Fibroblast of gingiva (primary cell): Measurements from ENCODE around the gene FOSL2.
"Not testable (repeated sequence)": the region's sequence is repeated elsewhere in the genome, so short reads cannot be mapped to it uniquely, and the experiment has no call there.

Experiments
- DNase-seq: peaks from one replicate; pipeline ENCODE4 v3.0.0-alpha.2; 2011; ENCODE audit warnings: low read depth

The FOSL2 gene

DNA sequence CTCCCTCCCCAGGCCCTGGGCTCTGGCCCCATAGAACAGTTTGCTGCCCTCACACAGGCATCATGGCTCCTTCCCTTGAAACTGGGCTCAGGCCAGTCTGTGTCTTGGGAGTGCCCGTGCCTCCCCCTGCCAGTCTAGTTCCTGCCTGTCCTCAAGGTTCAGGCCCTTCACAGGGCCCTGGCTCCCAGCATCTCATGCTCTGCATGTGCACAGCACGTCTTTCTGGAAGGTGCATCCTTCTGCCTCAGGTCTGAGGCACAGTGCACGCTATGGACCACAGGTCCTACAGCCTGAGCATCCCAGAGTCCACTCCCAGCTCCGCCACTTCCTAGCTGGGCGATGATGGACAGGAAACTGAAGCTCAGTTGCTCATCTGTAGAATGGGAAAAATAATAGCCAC, 35.6 kb upstream of the FOSL2 start:
- DNase-seq: no peak

DNA sequence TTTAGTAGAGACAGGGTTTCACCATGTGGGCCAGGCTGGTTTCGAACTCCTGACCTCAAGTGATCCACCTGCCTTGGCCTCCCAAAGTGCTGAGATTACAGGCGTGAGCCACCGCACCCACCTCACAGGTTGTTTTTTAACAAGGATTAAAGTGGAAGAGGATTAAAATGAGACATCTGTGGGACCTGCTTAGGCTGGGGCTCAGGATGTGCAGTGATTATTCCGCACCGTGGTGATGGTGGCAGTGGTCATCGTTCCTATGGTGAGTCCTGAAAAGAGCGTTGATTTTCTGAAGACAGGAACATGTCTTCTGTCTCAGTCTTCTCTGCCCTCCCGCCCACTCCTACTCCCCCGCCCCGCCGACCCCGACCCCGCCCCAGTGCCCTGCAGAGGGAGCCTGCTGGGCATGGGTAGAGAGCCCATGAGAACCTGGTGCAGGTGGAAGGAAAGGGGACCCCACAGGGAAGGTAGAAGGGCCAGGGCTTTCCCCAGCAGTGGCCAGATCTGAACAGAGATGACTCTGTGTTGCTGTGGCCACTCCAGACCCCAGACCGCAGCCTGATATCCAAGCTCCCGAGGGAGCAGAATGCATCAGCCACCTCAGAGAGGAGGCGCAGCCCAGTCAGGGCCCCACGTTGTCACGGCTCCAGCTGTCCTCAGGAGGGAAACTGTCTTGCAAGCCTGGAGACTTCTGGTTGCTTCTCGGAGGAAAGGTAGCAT, 34.5 kb upstream of the FOSL2 start:
- no peak for DNase-seq

DNA sequence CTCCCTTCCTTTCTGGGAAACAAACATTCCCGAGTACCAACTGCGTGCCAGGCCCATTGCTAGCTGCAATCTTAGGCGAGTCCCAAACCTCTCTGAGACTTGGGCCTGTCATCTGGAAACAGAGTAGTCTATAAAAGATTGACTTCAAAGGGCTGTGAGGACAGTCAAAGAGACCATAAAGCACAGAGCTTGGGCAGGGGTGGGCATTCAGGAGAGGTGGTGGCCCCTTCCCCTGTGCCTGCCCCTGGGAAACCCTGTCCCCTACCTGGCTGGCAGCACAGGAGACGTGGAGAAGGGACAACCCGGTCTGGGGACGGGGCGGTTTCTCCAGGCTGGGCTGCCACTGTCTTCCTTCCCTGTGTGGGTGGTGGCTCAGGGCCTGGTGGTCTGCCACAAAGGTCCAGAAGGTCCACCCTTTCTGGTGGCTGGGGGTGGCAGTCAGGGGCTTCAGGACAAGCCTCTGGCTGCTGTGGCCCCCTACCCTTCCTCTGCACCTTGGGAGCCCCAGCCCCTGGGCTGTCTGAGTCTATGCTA, 33.9 kb upstream of the FOSL2 start:
- no peak for DNase-seq

DNA sequence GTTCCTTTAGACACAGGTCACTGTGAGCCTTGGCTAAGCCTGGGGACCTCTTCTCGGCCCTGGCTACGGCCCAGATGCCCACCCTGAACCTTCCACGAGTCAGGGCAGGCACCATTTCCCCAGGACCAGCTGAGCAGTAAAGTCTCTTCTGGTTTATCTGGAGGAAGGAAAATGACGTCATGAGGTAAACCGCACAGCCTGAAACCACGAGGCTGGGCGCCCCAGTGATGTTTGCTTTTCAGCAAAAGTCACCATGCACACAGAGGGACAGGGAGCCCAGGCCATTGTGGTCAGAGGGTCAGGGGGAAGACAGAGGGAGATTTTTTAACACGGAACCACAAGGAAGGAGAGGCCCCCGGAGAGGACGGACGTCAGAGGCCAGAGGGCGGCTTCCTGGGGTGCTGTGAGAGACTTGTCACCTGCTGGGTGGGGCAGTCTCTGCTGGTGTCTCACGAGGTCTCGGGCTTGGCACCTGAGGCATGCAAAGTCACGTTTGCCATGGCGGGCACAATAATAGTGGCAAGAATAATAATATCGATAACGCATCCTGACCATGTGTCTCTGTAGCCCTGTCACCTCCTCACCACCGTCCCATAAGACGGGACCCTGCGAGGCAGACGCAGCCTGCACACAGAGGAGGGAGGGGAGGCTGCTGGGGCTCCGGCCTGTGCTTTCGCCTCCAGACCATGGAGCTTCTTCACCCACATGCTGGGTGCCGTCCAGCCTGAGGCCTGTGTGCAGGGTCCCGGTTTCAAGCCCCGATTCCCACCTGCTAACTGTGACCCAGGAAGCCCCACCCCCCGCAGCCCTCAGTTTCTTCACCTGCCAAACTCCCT, 33.2 kb upstream of the FOSL2 start:
- no peak for DNase-seq

DNA sequence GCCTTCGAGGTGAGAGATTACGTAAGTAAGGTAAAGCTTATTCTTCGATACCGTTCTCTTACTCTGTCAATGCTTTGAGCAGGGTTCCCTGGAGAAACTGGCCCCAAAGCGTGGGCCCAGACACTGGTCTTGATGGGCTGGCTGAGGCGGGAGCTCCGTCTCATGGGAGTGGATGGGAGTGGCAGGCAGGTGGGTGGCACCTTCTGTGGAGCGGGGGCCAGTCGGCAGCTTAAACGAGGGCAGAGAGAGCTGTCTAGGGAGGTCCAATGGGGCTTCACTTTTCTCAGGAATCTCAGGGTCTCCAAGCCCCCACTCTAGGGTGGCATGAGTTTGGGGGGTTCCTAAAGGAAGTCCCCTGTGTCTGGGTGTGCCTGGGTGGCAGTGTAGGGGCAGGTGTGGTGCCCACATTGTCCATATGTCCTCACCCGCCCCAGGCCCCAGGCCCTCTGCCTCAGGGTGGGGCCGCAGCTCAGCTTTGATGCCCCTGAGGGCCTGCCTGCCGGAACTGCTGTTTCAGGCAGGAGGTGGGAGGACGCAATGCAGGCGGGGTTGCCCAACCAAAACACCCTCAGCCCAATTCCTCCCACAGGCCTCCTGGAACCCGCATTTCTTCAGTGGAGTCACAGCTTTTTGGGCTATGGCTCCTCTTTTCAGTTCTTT, 32.5 kb upstream of the FOSL2 start:
- DNase-seq: no peak

DNA sequence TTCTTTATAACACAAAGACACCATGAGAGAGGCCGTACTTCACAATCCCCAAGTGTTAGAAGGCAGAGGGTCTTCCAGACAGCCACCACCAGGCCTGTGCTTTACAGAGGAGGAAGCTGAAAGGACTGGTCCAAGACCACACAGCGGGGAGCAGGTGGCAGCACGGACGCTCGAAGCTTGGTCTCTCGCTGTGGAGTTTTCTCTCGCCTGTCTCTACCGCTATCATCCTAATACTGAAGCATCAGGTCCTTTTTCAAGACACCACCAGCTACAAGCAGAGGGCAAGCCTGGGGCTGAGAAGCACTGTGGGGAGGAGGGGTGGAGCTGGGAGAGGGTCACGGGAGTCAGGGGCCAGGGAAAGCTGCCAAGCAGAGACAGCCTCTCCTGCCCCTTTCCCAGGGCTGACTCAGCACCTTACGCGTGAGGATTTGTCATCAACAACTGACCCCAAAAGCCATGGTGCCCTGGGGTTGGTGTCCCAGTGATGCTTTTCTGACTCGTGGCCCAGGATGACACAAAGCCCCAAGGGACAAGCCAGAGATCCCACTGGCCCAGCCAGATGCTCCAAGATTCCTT, 31.9 kb upstream of the FOSL2 start:
- DNase-seq: peak; percentile 53

DNA sequence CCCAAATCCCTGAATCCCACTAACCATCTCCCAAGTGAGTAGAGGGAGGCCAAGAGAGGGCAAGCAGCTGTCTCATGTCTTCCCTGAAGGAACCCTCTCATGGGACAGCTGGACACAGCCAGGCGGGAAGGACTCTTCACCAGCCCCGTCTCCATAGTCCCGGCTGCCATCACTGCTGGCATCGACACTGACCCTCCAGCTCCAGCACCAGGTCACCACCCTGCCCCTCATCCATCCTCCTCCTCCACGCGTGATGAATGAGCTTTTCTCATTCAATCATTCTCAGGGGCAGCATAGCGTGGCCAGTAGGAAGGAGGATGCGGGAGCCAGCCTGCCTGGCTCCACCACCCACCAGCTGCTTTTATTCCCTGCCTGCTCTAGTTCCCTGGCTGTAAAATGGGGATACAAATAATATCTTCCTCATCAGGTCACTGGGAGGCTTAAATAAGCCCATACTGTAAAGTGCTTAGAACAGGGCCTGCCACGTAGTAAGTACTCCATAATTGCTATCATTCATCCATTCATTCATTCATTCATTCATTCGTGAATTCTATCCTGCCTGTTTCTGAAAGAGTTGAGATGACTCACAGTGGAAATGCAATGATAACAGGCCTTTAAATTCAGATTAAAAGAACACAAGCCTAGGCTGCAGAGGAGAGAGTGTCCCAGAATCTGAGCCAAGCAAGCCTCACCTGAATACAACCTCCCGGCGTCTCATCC, 30.5 kb upstream of the FOSL2 start:
- no peak for DNase-seq

DNA sequence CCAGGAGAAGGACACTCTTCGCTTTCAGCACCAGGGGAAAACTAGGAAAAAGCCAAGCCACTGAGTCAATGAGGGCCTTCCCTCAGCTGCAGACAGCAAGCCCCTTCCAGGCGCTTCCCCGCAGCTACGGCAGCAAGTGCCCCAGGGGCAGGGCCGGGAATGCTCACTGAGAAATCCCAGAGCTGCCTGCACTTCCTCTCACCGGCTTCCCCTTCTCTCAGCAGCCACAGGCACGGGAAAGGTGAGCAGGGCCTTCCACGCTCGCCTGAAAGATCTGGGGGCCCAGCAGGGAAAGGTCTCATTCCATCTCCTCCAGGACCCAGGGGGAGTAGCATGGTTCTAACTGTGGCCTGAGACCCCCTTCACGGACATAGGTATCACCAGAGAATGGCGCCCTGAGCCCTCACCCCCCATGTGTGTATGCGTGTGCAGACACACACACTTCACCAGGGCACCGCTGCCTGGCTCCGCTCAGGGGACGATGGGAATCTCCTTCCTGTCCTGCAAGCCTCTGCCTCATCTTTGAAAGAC, 29.6 kb upstream of the FOSL2 start:
- DNase-seq: no peak

DNA sequence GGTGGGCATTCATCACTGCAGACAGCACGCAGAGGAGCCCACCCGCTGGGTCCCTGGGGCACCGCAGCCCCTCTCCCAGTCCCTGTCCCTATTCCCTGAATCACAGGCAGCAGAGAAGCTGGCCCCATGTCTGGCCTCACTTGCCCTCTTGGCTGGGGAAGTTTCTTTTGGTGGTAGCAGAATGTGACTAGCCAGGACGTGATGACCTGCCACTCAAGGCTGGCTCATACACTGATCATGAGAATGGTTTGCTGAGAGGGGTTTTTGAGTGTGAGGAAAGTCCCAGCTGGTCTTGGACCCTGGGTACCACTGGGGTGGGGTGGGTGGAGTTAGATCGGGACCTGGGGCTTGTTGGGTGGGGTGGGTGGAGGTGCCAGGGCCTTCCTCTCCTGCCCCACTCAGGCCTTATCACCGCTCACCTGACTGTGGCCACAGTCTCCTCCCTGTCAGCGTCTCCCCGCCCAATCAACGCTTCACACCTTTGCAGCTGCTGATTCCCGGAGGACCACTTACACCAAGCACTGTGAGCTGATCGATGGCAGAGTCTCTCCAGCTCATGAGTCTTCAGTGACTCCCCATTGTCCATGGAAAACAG, 28.9 kb upstream of the FOSL2 start:
- no peak for DNase-seq

DNA sequence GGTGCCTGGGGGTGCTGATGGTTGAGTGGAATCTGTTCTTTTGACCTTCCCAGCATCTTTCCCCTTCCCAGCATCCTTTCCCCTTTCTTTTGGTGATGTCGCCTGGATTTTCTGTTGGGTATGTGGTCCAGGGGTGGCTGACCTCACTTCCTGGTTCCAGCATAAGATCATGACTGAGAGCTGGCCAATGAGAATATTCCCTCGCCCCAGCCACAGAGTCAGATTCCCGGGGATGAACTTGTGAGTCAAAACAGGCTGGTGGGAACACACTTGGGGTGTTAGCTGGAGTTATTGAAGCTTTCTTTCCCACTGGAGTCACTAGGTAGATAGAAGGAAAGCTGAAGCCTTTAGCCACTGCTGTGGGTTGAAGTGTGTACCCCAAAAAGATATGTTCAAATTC, 28.0 kb upstream of the FOSL2 start:
- no peak for DNase-seq

DNA sequence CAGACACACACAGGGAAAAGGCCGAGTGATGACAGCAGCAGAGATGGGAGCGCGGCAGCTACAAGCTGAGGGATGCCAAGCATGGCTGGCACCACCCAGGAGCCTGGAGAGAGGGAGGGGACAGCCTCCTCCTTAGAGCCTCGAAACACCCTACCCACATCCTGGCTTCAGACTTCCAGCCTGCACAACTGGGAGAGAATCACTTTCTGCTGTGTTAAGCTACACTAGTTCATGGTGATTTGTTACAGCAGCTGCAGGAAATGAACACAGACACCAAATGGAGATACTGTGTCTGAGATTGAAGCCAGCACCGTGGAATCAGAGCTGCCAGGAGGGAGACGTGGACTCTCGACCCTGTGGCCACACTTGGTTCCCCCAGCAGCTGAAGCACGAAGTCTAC, 27.5 kb upstream of the FOSL2 start:
- no peak for DNase-seq

DNA sequence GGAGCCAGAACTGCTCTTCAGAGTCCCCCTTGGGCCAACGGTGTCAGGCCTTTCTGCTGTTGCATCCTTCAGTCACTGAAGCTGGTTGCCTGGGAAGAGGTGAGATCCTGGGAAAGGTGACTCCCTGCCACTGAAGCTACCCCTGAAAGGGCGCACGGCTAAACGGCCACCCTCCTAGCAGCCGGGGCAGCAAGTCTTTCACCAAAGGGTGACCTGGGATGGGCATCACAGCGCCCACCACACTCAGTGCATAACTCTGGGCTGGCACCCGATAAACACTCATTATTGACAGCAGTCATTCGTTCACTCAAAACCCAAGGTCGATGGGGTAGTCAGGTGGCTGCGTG, 26.5 kb upstream of the FOSL2 start:
- no peak for DNase-seq

DNA sequence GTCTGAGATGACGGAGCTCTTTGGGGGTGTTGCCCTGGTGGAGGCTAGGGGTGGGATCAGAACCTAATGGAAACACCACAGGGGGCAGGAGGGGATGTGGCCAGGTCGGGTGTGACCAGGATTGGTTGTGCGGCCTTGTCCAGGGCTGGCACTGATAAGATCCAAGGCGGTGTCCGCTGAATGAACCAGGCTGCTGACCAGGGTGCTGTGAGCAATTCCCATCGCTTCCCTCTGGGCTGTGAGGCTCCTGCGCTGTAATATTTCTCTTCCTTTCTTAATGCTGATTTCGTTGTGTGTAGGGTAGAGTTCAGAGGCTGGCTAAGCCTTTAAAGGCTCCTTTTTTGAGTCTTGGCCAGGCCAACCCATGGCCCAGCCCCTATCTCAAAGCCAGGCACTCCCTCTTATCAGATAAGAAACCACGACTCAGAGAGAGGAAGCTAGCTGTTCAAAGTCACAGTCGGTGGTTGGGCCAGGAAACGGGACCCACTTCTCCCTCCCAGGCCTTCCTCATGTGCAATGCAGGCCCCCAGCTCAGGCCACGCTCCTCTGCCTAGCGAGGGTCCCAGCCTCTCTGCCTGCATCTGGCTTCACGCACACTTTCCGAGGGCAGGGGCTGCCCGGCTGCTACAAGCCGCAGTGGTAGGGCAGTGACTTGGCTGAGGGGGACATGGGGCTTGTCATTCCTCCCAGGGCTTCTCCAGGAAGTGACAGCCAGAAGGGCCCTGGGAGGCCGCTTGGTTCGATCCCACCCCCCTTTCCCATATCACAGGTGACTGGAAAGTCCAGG, 26.0 kb upstream of the FOSL2 start:
- no peak for DNase-seq

DNA sequence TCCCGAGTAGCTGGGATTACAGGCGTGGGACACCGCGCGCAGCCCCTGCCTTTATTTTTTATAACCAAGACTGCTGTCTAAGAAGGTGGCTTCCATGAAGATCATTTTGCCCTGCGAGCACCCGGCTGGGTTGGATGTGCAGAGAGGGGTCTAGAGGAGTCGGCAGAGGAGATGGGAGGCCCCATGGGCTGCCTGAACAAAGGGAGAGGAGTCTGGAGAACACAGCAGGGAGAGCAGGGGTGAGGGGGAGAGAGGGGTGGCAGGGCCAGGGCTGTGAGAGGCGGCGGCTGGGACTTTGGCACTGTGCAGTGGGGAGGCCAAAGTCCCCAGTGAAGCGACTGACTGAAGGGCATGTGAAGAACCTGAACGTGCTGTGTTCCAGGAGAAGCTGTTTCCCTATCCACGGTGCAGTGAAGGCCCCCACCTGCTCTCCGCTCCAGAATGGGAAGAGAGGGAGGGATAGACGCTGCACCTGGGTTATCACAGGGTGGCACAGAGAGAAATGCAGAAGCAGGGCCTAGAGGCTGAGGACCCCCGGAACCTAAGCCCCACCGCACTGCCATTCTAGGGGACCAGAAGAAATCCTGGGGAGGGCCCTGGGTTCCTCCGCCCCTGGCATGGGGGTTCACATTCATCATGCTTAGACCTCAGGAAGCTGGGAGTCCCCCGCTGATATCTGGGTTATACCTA, 24.8 kb upstream of the FOSL2 start:
- no peak for DNase-seq

DNA sequence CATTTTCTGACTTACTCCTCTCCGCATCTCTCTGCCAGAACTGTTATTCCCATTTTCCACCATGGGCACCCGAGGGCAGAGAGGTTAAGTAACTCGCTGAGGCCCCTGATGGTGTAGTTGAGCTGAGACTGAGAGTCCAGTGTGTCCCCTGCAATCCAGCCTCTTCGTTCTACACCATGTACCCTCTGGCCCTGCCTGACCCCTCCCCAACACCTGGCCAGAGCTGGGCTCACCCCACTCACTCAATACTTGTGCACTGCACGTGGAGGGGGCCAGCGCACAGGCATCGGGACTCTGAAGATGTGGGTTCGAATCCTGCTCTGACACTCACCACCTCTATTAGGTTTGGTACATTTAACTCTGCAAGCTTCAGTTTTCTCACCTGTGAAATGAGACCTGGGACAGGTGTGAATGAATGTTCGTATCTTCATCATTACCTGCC, 24.3 kb upstream of the FOSL2 start:
- no peak for DNase-seq

DNA sequence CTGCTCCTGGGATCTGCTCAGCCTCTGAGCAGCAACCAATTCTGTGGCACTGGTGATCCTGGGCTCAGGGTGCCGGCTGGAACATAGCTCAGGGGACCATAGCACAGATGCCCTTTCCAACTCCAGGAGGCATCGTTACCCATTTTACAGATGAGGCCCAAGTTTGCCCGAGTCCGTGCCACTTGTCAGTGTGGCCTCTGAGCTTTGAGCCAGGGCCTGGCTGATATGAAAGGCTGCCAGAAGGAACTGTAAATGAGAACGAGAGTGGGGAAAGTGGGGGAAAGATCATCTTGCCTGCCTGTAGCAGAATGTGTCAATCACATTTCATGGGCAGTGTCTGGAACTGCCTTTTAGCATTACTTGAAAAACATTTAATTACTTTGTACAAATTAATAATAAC, 23.3 kb upstream of the FOSL2 start:
- DNase-seq: no peak

DNA sequence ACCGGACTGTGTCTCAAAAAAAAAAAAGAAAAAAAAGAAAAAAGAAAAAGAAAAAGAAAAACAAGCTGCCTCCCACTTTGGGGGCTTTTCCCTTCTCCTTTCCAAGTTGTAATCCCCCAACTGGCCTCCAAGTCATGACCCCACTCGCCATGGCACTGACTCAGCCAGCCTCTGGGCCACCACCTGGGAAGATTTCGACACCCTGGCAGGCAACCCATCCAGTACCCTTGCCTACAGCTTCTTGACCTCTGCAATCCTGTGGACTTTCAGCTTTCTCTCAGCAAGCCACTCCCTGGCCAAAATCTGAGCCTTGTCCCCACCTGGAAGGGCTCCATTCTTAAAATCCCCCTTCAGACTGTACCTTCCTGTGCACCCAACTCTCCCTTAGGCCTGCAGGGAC, 22.3 kb upstream of the FOSL2 start:
- peak; percentile 33 for DNase-seq

DNA sequence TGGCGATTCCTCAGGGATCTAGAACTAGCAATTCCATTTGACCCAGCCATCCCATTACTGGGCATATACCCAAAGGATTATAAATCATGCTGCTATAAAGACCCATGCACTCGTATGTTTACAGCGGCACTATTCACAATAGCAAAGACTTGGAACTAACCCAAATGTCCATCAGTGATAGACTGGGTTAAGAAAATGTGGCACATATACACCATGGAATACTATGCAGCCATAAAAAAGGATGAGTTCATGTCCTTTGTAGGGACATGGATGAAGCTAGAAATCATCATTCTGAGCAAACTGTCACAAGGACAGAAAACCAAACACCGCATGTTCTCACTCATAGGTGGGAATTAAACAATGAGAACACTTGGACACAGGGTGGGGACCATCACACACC, 20.9 kb upstream of the FOSL2 start:
- not testable (repeated sequence) for DNase-seq

DNA sequence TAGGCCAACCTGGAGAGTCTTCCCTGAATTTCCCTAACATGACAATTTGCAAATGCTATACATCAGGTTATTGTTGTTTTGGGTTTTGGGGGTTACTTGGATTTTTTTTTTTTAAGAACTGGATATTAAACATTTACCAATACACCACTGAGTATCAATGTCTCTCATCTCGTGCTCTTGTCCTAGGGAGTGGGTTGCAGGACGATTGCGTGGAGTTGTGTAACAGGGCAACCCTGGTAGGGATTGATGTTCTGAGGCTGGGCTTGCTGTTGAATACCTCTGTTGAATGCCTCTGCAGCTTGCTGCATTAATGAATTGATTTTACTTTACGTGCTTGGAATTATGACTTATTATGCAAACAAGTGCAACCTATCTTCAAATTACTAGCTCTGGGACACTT, 18.8 kb upstream of the FOSL2 start:
- no peak for DNase-seq

DNA sequence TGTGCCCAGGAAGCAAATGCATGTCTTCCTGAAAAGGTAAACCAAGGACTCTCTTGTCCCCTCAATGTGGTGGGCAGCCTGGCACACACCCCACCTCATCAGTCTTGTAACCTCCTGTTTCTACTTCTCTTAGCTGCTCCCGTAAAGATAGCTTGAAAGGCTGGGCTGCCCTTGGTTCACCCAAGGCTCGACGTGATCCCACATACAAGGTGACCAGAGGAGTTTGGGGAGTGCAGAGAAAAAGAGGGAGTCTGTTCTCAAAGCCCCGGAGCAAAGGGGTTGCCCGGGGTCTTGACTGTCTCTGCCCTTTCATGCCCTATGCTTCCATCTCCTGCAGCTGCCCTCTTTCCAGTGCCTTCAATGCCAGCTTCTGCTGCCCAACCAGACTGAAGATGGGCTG, 18.3 kb upstream of the FOSL2 start:
- DNase-seq: no peak
